Stimulated activated CD8-positive, alpha-beta memory T cell treated with anti-CD3 and anti-CD28 coated beads, Interleukin-7, amount 100 ng/mL, for 24 hours (primary cell): ENCODE measurements around the gene ACAP2.

ENCODE experiments used
- DNase-seq: peaks from one replicate; pipeline ENCODE4 v3.0.0-alpha.2; 2020; ENCODE audit warnings: low read depth

ACAP2 gene

GRCh38 chr3:195259475-195260279 lies 183.1 kb downstream of the ACAP2 start:
- peak; percentile 78 for DNase-seq

GRCh38 chr3:195259154-195259474 lies 183.7 kb downstream of the ACAP2 start:
- DNase-seq, result no peak

GRCh38 chr3:195258449-195259153 lies 184.2 kb downstream of the ACAP2 start:
- no peak for DNase-seq

- DNase-seq, result no peak
Observed at GRCh38 chr3:195257454-195258448, 185.1 kb downstream of the ACAP2 start.

- no peak for DNase-seq
Observed at GRCh38 chr3:195256639-195257453, 186.0 kb downstream of the ACAP2 start.

GRCh38 chr3:195255571-195256501 lies 187.0 kb downstream of the ACAP2 start:
- DNase-seq, result no peak

- no peak for DNase-seq
Observed at GRCh38 chr3:195255176-195255500, 187.7 kb downstream of the ACAP2 start.

- no peak for DNase-seq
Observed at GRCh38 chr3:195254454-195255175, 188.2 kb downstream of the ACAP2 start.

GRCh38 chr3:195253923-195254432 lies 188.8 kb downstream of the ACAP2 start:
- no peak for DNase-seq

- no peak for DNase-seq
Observed at GRCh38 chr3:195251336-195252065, 191.3 kb downstream of the ACAP2 start.

- DNase-seq, result no peak
Observed at GRCh38 chr3:195250473-195251251, 192.2 kb downstream of the ACAP2 start.

- no peak for DNase-seq
Observed at GRCh38 chr3:195249858-195250464, 192.9 kb downstream of the ACAP2 start.

GRCh38 chr3:195249057-195249770 lies 193.6 kb downstream of the ACAP2 start:
- DNase-seq, result no peak

GRCh38 chr3:195248281-195248680 lies 194.5 kb downstream of the ACAP2 start:
- no peak for DNase-seq

GRCh38 chr3:195247863-195248189 lies 195.0 kb downstream of the ACAP2 start:
- DNase-seq, result no peak

- no peak for DNase-seq
Observed at GRCh38 chr3:195247086-195247862, 195.5 kb downstream of the ACAP2 start.
